ENCODE data around the gene TICRR.
A peak's percentile ranks its signal among the peaks of the same experiment; 100 is the strongest.

Gene TICRR

GRCh38 chr15:89656116-89656815, 81.0 kb downstream of the TICRR start:
- peak; percentile 39 for DNase-seq

- peak; percentile 12 for DNase-seq
These were observed 82.5 kb downstream of the TICRR start for GRCh38 chr15:89657686-89658200.

- no peak for DNase-seq
These were observed 84.0 kb downstream of the TICRR start for GRCh38 chr15:89659295-89659694.

GRCh38 chr15:89660556-89660955, 85.3 kb downstream of the TICRR start:
- DNase-seq = no peak

GRCh38 chr15:89662893-89663626, 87.8 kb downstream of the TICRR start:
- peak; percentile 90 for DNase-seq

GRCh38 chr15:89664441-89665350, 89.4 kb downstream of the TICRR start:
- no peak for DNase-seq

- peak; percentile 66 for DNase-seq
These were observed 90.3 kb downstream of the TICRR start for GRCh38 chr15:89665449-89666181.

GRCh38 chr15:89666184-89666857, 91.1 kb downstream of the TICRR start:
- DNase-seq = no peak

GRCh38 chr15:89666858-89667705, 91.8 kb downstream of the TICRR start:
- DNase-seq = no peak

GRCh38 chr15:89667706-89667960, 92.4 kb downstream of the TICRR start:
- DNase-seq = no peak

- DNase-seq = no peak
These were observed 92.9 kb downstream of the TICRR start for GRCh38 chr15:89668171-89668570.

GRCh38 chr15:89669309-89669865, 94.1 kb downstream of the TICRR start:
- DNase-seq = no peak

GRCh38 chr15:89669941-89670340, 94.7 kb downstream of the TICRR start:
- DNase-seq = no peak

GRCh38 chr15:89670971-89671560, 95.8 kb downstream of the TICRR start:
- no peak for DNase-seq

- DNase-seq = no peak
These were observed 96.4 kb downstream of the TICRR start for GRCh38 chr15:89671687-89672086.

GRCh38 chr15:89672221-89673164, 97.2 kb downstream of the TICRR start:
- peak; percentile 42 for DNase-seq

- DNase-seq = peak; percentile 23
These were observed 97.9 kb downstream of the TICRR start for GRCh38 chr15:89673165-89673512.

GRCh38 chr15:89674526-89674925, 99.3 kb downstream of the TICRR start:
- DNase-seq = no peak

GRCh38 chr15:89675606-89676005, 100.3 kb downstream of the TICRR start:
- DNase-seq = no peak

Data from fibroblast of skin of right biceps (primary cell).